Fibroblast of mammary gland (primary cell): ENCODE results near the gene ART1.

Experiments used
- DNase-seq: peaks from one replicate; pipeline ENCODE4 v3.0.0-alpha.2; 2010; ENCODE audit warnings: low read depth
- H3K4me3 ChIP-seq: 2 replicates; pipeline ENCODE4 v1.5.1; 2011; ENCODE audit warnings: low read depth, mild to moderate bottlenecking, low read length, moderate library complexity; ENCODE audit not compliant: control insufficient read depth
- TF ChIP-seq, protein P1 (sequence below): conservative IDR thresholded peaks from 2 replicates; pipeline ENCODE4 v1.5.1; 2011; ENCODE audit warnings: low read depth, low read length, inconsistent platforms; ENCODE audit not compliant: control insufficient read depth, insufficient read depth

The ART1 gene

DNA sequence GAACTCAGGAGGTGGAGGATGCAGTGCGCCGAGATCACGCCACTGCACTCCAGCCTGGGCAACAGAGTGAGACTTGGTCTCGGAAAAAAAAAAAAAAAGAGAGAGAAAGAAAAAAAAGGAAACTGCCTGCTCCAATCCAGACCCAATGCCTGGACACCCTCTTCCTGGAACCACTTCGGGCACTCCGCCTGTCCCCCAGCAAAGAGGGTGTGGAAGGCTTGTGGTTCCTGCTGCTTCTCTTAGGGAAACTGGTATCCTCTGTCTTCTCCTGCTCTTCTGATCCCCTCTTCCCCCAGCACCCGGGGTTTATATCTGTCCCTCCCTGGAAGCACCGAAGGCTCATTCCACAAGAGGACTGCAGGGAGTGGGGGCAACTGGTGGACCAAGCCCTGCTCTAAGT is 13.3 kb downstream of the ART1 start:
- no peak overlapping the region for H3K4me3 ChIP-seq
- DNase-seq: no peak
- TF ChIP-seq, protein P1, sequence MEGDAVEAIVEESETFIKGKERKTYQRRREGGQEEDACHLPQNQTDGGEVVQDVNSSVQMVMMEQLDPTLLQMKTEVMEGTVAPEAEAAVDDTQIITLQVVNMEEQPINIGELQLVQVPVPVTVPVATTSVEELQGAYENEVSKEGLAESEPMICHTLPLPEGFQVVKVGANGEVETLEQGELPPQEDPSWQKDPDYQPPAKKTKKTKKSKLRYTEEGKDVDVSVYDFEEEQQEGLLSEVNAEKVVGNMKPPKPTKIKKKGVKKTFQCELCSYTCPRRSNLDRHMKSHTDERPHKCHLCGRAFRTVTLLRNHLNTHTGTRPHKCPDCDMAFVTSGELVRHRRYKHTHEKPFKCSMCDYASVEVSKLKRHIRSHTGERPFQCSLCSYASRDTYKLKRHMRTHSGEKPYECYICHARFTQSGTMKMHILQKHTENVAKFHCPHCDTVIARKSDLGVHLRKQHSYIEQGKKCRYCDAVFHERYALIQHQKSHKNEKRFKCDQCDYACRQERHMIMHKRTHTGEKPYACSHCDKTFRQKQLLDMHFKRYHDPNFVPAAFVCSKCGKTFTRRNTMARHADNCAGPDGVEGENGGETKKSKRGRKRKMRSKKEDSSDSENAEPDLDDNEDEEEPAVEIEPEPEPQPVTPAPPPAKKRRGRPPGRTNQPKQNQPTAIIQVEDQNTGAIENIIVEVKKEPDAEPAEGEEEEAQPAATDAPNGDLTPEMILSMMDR: no peak

DNA sequence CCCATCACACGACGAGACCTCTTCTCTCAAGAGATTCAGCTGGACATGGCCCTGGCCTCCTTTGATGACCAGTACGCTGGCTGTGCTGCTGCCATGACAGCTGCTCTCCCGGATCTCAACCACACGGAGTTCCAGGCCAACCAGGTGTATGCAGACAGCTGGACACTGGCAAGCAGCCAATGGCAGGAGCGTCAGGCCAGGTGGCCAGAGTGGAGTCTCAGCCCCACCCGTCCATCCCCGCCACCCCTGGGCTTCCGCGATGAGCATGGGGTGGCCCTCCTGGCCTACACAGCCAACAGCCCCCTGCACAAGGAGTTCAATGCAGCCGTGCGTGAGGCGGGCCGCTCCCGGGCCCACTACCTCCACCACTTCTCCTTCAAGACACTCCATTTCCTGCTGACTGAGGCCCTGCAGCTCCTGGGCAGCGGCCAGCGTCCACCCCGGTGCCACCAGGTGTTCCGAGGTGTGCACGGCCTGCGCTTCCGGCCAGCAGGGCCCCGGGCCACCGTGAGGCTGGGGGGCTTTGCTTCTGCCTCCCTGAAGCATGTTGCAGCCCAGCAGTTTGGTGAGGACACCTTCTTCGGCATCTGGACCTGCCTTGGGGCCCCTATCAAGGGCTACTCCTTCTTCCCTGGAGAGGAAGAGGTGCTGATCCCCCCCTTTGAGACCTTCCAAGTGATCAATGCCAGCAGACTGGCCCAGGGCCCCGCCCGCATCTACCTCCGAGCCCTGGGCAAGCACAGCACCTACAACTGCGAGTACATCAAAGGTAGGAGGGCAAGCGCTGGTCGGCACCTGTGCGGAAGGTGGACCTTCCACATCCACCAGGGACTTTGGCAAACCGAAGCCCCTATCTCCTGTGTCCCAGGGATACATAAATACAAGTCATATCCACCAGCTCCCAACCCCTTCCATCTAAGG is 14.9 kb downstream of the ART1 start:
- H3K4me3 ChIP-seq: no peak overlapping the region
- TF ChIP-seq, protein P1: no peak
- DNase-seq: no peak

DNA sequence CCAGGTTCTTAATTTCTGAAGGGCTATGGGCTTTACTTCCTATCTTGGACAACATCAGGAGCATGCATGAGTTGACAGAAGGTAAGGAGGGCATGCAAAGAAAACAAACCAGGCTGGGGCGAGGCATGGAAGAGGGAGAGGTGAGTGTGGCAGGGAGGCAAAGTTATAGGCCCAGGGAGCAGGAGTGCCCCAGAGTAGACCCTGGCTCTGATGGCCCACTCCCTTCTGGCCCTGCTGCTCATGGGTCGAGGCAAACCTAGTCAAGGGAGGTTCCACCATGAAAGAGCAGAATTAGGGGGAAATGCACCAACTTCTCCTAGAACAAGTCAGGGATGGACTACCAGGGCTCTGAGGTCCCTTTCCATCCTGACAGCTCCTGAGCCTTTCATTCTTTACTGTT is 16.0 kb downstream of the ART1 start:
- no peak overlapping the region for H3K4me3 ChIP-seq
- TF ChIP-seq, protein P1: no peak

DNA sequence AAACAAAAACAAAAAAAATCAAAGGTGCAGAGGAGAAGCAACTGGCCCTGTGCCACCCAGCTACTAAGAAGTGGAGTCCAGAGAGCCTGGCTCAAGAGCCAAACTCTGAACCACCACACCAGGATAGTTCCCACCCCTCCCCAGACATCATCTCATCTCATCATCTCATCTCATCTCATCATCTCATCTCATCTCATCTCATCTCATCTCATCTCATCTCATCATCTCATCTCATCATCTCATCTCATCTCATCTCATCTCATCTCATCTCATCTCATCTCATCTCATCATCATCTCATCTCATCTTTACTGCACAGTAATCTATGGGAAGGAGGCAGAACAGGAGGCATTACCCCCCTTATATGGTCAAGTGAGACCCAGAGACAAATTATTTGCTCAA is 17.9 kb downstream of the ART1 start:
- no peak for DNase-seq
- H3K4me3 ChIP-seq: no peak overlapping the region
- TF ChIP-seq, protein P1: no peak

More for the DNA sequence above, 16.0 kb downstream of the ART1 start:
- DNase-seq: no peak

DNA sequence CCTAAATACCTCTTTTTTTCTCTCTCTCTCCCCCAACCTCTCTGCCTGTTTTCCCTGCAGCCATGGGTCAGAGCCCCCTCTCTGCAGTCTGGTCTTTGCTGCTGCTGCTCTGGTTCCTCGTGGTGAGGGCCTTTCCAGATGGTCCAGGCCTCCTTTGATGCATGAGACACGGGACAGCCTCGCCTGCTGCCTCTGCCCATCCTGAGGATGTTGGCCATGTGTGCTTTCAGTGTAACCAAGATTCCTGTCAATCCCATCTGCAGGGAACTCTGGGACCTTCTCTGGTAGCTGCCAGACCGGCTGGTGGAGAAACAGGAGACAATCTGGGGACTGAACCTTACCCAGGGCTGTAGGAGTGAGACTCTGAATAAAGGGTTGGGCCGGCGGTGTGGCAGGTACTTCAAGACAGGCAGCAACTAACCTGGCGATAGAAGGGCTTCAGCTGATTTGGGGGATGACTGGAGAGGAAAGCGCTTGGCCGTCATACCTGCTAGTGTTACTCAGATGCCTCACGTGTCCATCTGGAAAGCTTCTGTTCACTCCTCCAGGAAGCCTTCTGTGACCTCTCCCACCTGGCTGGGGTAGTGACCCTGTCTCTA is 19.2 kb downstream of the ART1 start:
- TF ChIP-seq, protein P1: no peak
- no peak for DNase-seq
- H3K4me3 ChIP-seq: no peak overlapping the region

DNA sequence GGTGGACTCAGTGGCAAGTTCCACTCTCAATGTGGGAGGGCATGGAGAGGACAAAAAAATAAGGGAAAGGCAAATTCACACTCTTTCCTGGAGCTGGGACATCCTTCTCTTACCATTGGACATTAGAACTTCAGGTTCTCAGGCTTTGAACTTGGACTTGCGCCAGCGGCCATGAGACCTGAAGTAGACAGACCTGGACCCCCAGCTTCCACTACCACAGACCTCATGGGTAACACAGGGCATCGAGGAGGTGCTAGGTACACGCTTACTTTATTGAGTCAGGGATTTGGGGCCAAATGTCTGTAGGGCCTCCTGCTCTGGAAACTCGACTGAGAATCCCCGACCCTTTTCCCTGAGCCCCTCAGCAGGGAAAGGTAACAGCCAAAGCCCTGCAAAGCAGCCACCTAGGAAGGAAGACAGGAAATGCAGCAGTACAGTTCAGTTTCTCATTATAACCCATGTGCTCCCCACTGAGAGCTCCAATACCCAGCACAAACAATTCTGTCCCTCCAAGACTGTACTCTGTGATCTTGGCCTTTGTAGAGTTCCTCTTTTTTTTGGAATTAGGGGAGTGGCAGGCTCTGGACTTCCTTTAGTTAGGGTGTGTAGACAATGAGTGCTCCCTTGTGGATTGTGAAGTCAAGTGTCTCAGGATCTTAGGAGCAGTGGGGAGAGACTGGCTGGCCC is 20.6 kb downstream of the ART1 start:
- DNase-seq: no peak
- TF ChIP-seq, protein P1: no peak
- no peak overlapping the region for H3K4me3 ChIP-seq
